Mesenchymal stem cell (in vitro differentiated cells and primary cell): ENCODE results near the gene CTNND1.

ENCODE experiments used
- DNase-seq: peaks from one replicate; pipeline ENCODE4 v3.0.0-alpha.2; 2013
- H2AFZ ChIP-seq: one replicate; pipeline ENCODE4 v1.6.1; 2013; ENCODE audit warnings: low read depth, mild to moderate bottlenecking, control low read depth, inconsistent platforms, low read length, moderate library complexity
- H2AK5ac ChIP-seq: 2 replicates; pipeline ENCODE4 v1.6.1; 2013; ENCODE audit warnings: low read length, moderate library complexity, mild to moderate bottlenecking, inconsistent platforms; ENCODE audit not compliant: severe bottlenecking
- H2BK120ac ChIP-seq: one replicate; pipeline ENCODE4 v1.6.1; 2013; ENCODE audit warnings: low read depth, mild to moderate bottlenecking, inconsistent platforms, low read length, moderate library complexity
- H2BK12ac ChIP-seq, 2 experiments: one replicate each; pipeline ENCODE4 v1.6.1; 2013; ENCODE audit warnings: inconsistent platforms in 2 of 2, low read length in 2 of 2, mild to moderate bottlenecking in 2 of 2, moderate library complexity in 2 of 2, control low read depth in 1 of 2
- H2BK15ac ChIP-seq: one replicate; pipeline ENCODE4 v1.6.1; 2013; ENCODE audit warnings: mild to moderate bottlenecking, low read depth, inconsistent platforms; ENCODE audit not compliant: poor library complexity, severe bottlenecking
- H2BK5ac ChIP-seq: 2 replicates; pipeline ENCODE4 v1.6.1; 2013; ENCODE audit warnings: low read depth, mild to moderate bottlenecking, low read length, control low read depth, inconsistent platforms; ENCODE audit not compliant: poor library complexity, severe bottlenecking
- H3K14ac ChIP-seq, 2 experiments: one replicate each; pipeline ENCODE4 v1.6.1; 2013; ENCODE audit warnings: inconsistent platforms in 2 of 2, low read length in 2 of 2, control low read depth in 1 of 2, mild to moderate bottlenecking in 1 of 2, moderate library complexity in 1 of 2
- H3K18ac ChIP-seq, 2 experiments: one replicate each; pipeline ENCODE4 v1.6.1; 2013; ENCODE audit warnings: inconsistent platforms in 2 of 2, low read length in 2 of 2, control low read depth in 1 of 2, low read depth in 1 of 2, mild to moderate bottlenecking in 1 of 2
- H3K23ac ChIP-seq, 2 experiments: one replicate each; pipeline ENCODE4 v1.6.1; 2013; ENCODE audit warnings: inconsistent platforms in 2 of 2, low read length in 2 of 2, mild to moderate bottlenecking in 2 of 2, moderate library complexity in 2 of 2, control low read depth in 1 of 2
- H3K27ac ChIP-seq: 2 replicates; pipeline ENCODE4 v1.5.1; 2013; ENCODE audit warnings: mild to moderate bottlenecking, moderate library complexity, low read length, control low read depth, inconsistent platforms; ENCODE audit not compliant: poor library complexity, severe bottlenecking
- H3K27me3 ChIP-seq, 2 experiments: 2 replicates each; pipeline versions ENCODE4 v1.6.1 to v1.7.0; 2013; ENCODE audit warnings: low read length in 2 of 2, mild to moderate bottlenecking in 2 of 2, moderate library complexity in 2 of 2, control low read depth in 1 of 2, inconsistent platforms in 1 of 2; ENCODE audit not compliant: control insufficient read depth in 1 of 2, insufficient read depth in 1 of 2
- H3K36me3 ChIP-seq, 2 experiments: 2 replicates each; pipeline versions ENCODE4 v1.6.1 to v1.7.0; 2013; ENCODE audit warnings: low read length in 2 of 2, control low read depth in 1 of 2, inconsistent platforms in 1 of 2, low read depth in 1 of 2, mild to moderate bottlenecking in 1 of 2; ENCODE audit not compliant: insufficient read depth in 2 of 2, control insufficient read depth in 1 of 2
- H3K4ac ChIP-seq, 2 experiments: one replicate each; pipeline ENCODE4 v1.6.1; 2013; ENCODE audit warnings: inconsistent platforms in 2 of 2, low read length in 2 of 2, mild to moderate bottlenecking in 2 of 2, moderate library complexity in 2 of 2, control low read depth in 1 of 2, low read depth in 1 of 2
- H3K4me1 ChIP-seq: 2 replicates; pipeline ENCODE4 v1.6.1; 2013; ENCODE audit warnings: low read depth, low read length, control low read depth; ENCODE audit not compliant: control insufficient read depth, insufficient read depth
- H3K4me2 ChIP-seq: 2 replicates; pipeline ENCODE4 v1.6.1; 2013; ENCODE audit warnings: low read length, mild to moderate bottlenecking, inconsistent platforms; ENCODE audit not compliant: poor library complexity, severe bottlenecking
- H3K4me3 ChIP-seq, 2 experiments: 2 replicates each; pipeline versions ENCODE4 v1.5.1 to v1.7.0; 2013; ENCODE audit warnings: low read length in 2 of 2, mild to moderate bottlenecking in 2 of 2, control low read depth in 1 of 2, low read depth in 1 of 2; ENCODE audit not compliant: insufficient read depth in 1 of 2
- H3K79me1 ChIP-seq: replicated peaks from 2 replicates; pipeline ENCODE4 v1.6.1; 2013; ENCODE audit warnings: mild to moderate bottlenecking, control low read depth, low read length, inconsistent platforms; ENCODE audit not compliant: poor library complexity, severe bottlenecking
- H3K9ac ChIP-seq: 2 replicates; pipeline ENCODE4 v1.7.0; 2013; ENCODE audit warnings: mild to moderate bottlenecking, low read length, moderate library complexity
- H3K9me3 ChIP-seq: 2 replicates; pipeline ENCODE4 v1.7.0; 2013; ENCODE audit warnings: mild to moderate bottlenecking, low read length; ENCODE audit not compliant: control insufficient read depth
- H4K8ac ChIP-seq: one replicate; pipeline ENCODE4 v1.6.1; 2013; ENCODE audit warnings: inconsistent platforms, mild to moderate bottlenecking, low read length, moderate library complexity
- H4K91ac ChIP-seq: one replicate; pipeline ENCODE4 v1.6.1; 2013; ENCODE audit warnings: mild to moderate bottlenecking, low read length, inconsistent platforms
- WGBS: methylation state at CpG from one replicate; pipeline ENCODE4 v1.1.7; 2013; ENCODE audit warnings: mixed read lengths; 5-methylcytosine and 5-hydroxymethylcytosine counted together

CTNND1 gene

DNA sequence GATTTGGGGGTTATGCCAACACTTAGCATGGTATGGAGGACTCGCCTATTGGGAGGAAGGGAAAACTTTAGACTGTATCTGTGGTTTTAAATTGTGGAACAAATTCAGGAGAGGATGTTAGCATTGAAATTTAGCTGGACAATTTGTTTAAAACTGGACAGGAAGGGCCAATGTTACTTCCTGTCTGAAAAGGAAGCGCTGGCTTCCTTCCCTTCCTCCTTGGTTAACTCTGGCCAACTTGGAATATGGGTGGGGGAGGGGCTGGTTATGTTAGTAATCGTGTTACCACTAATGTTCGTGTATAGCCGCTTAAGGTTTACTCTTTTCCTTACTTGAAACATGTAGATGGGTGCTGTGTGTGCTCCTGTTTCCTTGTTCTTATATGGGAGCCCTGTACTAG lies 13.9 kb downstream of the CTNND1 start:
- H3K4me1 ChIP-seq = peaks cover 10% of the 10 kb centered on the region
- 51% methylated on average over 5 of the region's 5 CpGs for WGBS
- H4K91ac ChIP-seq = no peak overlapping the region
- H4K8ac ChIP-seq = no peak overlapping the region
- peak overlapping the region in 1 of 2 experiments; percentile 47 for H2BK12ac ChIP-seq
- no peak overlapping the region for H2BK15ac ChIP-seq
- no peaks in the 10 kb centered on the region for H3K79me1 ChIP-seq
- no peaks in the 10 kb centered on the region for H3K36me3 ChIP-seq
- H3K4me2 ChIP-seq = no peak overlapping the region
- H3K9me3 ChIP-seq = no peaks in the 10 kb centered on the region
- H3K4ac ChIP-seq = peak overlapping the region in 1 of 2 experiments; percentile 47
- DNase-seq = peak; percentile 29
- no peak overlapping the region for H3K23ac ChIP-seq
- no peak overlapping the region for H2BK5ac ChIP-seq
- H3K14ac ChIP-seq = no peak overlapping the region
- H3K4me3 ChIP-seq = peak overlapping the region in 1 of 2 experiments; percentile 27
- no peak overlapping the region for H2AFZ ChIP-seq
- H3K18ac ChIP-seq = peak overlapping the region in 1 of 2 experiments; percentile 85
- H2BK120ac ChIP-seq = no peak overlapping the region
- H3K27me3 ChIP-seq = no peaks in the 10 kb centered on the region
- H2AK5ac ChIP-seq = peak overlapping the region; percentile 46
- H3K27ac ChIP-seq = peak overlapping the region; percentile 28
- H3K9ac ChIP-seq = peak overlapping the region; percentile 15

DNA sequence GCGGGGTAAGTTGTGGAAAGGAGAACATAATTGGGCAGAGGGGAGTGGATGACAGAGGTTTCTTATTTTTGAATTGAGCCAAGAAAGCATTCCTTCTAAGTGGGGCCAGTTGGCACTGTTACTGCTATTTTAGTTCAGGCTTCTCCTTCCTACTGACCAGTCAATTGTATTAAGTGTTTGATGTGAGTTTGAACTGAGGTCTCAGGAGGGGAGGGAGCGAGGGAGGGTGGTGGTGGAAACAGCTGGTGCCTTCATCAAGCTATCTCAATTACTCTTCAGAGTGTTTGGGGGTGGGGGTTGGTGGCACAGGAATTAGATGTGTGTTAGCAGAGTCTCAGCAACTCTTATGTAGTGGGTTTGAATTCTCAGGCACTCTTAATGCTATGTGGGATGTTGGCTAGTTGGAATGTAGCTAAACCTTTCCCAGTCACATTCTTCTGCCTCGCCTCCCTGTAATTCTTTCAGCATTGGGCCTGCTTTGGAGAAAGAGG lies 14.5 kb downstream of the CTNND1 start:
- peak; percentile 55 for DNase-seq
- Histone ChIP-seq H3K4me2 (peak overlapping the region; percentile 2), H3K4me3 (peak overlapping the region in 1 of 2 experiments; percentile 27), H3K9me3 (no peaks in the 10 kb centered on the region), H2BK12ac (peak overlapping the region in 1 of 2 experiments; percentile 22), H4K8ac (no peak overlapping the region), H3K27me3 (no peaks in the 10 kb centered on the region), H3K14ac (no peak overlapping the region), H3K36me3 (no peaks in the 10 kb centered on the region), H2BK5ac (no peak overlapping the region), H2AFZ (no peak overlapping the region), H3K27ac (peak overlapping the region; percentile 28), H3K79me1 (no peaks in the 10 kb centered on the region), H3K4me1 (peaks cover 10% of the 10 kb centered on the region), H2BK120ac (no peak overlapping the region), H3K4ac (no peak overlapping the region), H2BK15ac (no peak overlapping the region), H3K23ac (no peak overlapping the region), H4K91ac (no peak overlapping the region), H2AK5ac (no peak overlapping the region), H3K9ac (peak overlapping the region; percentile 15), H3K18ac (peak overlapping the region; percentile 19 to 29)
- 67% methylated on average over 2 of the region's 3 CpGs for WGBS

DNA sequence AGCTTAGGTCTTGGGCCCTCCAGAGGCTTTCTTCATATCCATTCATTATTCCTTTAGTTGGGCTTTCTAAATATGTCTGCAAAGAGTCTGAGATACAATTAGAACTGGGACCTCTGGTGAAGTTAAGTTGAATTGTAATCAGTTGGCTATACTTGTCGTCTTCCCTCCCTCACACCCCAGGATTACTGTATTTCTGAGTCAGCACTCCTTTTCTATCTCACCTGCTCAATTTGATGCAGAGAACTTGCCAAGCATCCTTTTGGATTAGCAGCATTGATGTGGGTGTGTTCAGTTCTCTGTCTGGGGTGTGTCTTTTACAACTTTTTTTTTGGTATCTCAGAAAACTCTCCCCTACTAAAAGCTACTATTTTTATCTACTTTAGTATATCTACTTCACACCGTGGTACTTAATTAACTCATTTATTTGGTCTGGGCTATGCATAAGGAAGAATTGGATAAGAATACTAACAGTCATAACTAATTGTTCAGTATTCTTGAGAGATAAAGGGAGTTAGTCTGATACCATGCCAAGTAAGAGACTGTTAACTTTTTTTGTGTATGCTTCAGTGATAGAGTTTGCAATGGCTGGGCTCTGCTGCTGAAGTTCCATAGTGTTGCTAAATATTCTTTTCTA lies 15.1 kb downstream of the CTNND1 start:
- Histone ChIP-seq H3K4me3 (no peak overlapping the region), H3K27me3 (no peaks in the 10 kb centered on the region), H3K14ac (no peak overlapping the region), H2BK120ac (no peak overlapping the region), H3K4me1 (peaks cover 13% of the 10 kb centered on the region), H4K91ac (no peak overlapping the region), H3K23ac (no peak overlapping the region), H3K4me2 (no peak overlapping the region), H3K79me1 (peaks cover 2% of the 10 kb centered on the region), H3K36me3 (peaks cover 0 to 3% of the 10 kb centered on the region in 2 experiments), H2BK12ac (no peak overlapping the region), H3K27ac (peak overlapping the region; percentile 97), H3K18ac (peak overlapping the region in 1 of 2 experiments; percentile 40), H3K4ac (no peak overlapping the region), H2AFZ (no peak overlapping the region), H2AK5ac (peak overlapping the region; percentile 46), H2BK15ac (no peak overlapping the region), H3K9me3 (no peaks in the 10 kb centered on the region), H2BK5ac (no peak overlapping the region), H4K8ac (no peak overlapping the region), H3K9ac (no peak overlapping the region)
- no CpG with 5 or more reads among the region's 2 CpGs for WGBS
- peak; percentile 4 for DNase-seq

DNA sequence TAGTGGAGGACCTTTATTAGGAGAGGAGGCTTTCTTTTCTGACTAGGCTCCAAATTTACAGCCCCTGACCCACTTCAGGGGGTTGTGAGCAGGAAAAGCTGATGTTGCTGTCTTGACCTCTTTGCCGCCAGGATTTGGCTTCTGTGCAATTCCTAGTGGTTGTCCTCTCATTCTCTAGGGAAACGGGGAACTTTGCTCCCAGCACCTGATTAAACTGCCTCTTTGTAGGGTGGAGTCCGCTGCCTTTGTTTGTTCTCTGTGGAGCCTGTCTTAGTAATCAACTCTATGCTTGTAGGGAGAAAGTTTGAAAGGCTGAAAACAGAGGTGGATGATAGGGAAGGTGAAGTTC lies 16.3 kb downstream of the CTNND1 start:
- H3K4ac ChIP-seq = peak overlapping the region; percentile 69 to 70
- peak overlapping the region; percentile 95 for H2AK5ac ChIP-seq
- H3K79me1 ChIP-seq = peaks cover 2% of the 10 kb centered on the region
- peak overlapping the region; percentile 22 for H4K8ac ChIP-seq
- peaks cover 13% of the 10 kb centered on the region for H3K4me1 ChIP-seq
- peak overlapping the region; percentile 81 for H2BK5ac ChIP-seq
- no peak overlapping the region for H3K23ac ChIP-seq
- H4K91ac ChIP-seq = peak overlapping the region; percentile 54
- H2BK15ac ChIP-seq = no peak overlapping the region
- no peak overlapping the region for H2AFZ ChIP-seq
- peak overlapping the region; percentile 67 for H3K4me2 ChIP-seq
- H2BK12ac ChIP-seq = peak overlapping the region; percentile 73 to 92
- H3K9me3 ChIP-seq = no peaks in the 10 kb centered on the region
- H3K27me3 ChIP-seq = no peaks in the 10 kb centered on the region
- 5% methylated on average over 3 of the region's 3 CpGs for WGBS
- H3K27ac ChIP-seq = peak overlapping the region; percentile 97
- H3K9ac ChIP-seq = peak overlapping the region; percentile 81
- H3K18ac ChIP-seq = peak overlapping the region; percentile 82 to 97
- H3K36me3 ChIP-seq = peaks cover 3% of the 10 kb centered on the region in 2 experiments
- peak overlapping the region in 1 of 2 experiments; percentile 17 for H3K4me3 ChIP-seq
- peak overlapping the region in 1 of 2 experiments; percentile 37 for H3K14ac ChIP-seq
- H2BK120ac ChIP-seq = peak overlapping the region; percentile 40
- DNase-seq = no peak
